DMS114 treated with DMSO at 0.1 percent for 48 hours (cell line): ENCODE measurements around the gene SLC38A1.
"Not testable (repeated sequence)": the region's sequence is repeated elsewhere in the genome, so short reads cannot be mapped to it uniquely, and the experiment has no call there.

Source experiments
- DNase-seq: peaks from one replicate; lab custom pipeline; 2025; ENCODE audit not compliant: unreplicated experiment; lab: John Stamatoyannopoulos, UW

The SLC38A1 gene

GRCh38 chr12:46174061-46174662 lies 94.7 kb downstream of the SLC38A1 start:
- no peak for DNase-seq

DNA sequence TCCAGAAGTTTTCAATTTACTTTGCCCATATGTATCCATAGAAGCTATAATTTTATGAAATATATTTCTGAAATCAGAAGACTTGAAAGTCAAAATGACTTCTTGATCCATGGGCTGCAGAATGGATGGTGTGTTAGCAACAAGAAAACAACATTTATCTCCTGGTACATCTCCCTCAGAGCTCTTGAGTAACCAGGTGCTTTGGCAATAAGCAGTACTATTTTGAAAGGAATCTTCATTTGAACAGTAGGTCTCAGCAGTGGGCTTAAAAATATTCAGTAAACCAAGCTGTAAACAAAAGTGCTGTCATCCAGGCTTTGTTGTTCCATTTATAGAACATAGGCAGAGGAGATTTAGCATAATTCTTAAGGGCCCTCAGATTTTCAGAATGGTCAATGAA lies 100.4 kb downstream of the SLC38A1 start:
- no peak for DNase-seq

GRCh38 chr12:46167412-46167811 lies 101.4 kb downstream of the SLC38A1 start:
- DNase-seq: no peak

DNA sequence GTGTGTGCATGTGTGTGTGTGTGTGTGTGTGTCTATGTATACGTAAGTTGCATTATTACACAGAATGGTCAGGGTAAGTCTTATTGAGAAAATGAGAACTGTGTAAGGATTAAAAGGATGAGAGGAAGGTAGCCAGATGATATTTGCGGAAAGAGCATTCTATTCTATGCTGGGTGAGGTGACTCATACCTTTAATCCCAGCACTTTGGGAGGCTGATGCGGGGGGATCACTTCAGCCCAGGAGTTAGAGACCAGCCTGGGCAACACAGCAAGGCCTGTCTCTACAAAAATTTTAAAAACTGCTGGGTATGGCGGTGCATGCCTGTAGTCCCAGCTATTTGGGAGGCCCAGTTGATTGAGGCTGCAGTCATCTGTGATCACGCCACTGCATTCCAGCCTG lies 103.7 kb downstream of the SLC38A1 start:
- DNase-seq: no peak

DNA sequence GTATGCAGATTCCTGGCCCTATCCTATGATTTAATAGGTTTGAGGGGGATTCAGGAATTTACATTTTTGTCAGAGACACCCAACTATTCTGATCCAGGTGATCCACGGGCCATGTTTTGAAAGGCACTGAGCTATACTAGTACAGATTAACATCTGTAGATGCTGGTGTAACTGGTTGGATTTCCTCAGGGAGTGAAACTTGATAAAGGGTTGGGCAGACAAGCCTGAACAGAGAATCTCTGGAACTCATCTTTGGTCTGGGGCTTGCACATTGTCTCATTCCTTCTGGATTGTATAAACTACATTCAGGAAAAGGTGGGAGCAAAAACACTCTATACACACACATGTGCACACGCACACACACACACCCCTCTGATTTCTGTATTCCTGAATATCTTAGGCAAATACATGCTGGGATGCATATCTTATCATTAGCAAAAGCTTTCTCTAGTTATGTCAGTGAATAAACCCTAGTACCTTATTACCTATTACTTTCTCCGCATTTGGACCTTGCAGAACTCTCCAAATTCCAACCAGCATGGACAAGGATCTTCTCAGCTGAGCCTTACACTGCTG lies 104.6 kb downstream of the SLC38A1 start:
- no peak for DNase-seq

GRCh38 chr12:46162549-46163076 lies 106.2 kb downstream of the SLC38A1 start:
- not testable (repeated sequence) for DNase-seq

GRCh38 chr12:46160981-46161690 lies 107.7 kb downstream of the SLC38A1 start:
- no peak for DNase-seq

- peak; percentile 83 for DNase-seq
Observed at GRCh38 chr12:46160101-46160980, 108.5 kb downstream of the SLC38A1 start.

GRCh38 chr12:46159309-46159901 lies 109.4 kb downstream of the SLC38A1 start:
- DNase-seq: no peak

GRCh38 chr12:46158501-46158900 lies 110.3 kb downstream of the SLC38A1 start:
- DNase-seq: no peak

GRCh38 chr12:46154221-46154985 lies 114.4 kb downstream of the SLC38A1 start:
- DNase-seq: peak; percentile 99

DNA sequence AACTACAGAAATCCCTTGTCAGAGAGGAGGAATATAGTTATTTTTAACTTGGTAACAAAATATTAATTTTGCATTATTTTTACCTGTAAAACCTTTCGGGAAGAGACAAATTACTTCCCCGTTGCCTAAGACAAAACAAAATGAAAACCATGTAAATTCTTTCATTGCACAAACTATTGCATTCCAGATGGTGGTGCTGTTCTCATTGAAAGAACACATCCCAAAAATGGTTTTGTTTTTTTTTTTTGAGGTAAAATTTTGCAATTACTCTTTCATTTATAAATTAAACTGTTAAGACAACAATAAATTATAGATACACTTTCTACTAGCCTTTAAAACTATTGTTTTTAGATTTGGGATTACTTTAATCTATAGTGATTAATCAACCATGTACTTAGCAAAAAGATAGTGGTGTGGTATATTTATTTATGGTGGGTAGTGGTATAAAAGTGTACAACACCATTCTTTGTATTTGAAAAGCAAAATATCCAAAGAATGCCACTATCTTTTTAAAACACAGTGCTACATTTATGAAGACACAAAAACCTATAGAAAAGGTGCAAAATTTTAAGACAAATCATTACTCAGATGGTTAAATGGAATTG lies 115.5 kb downstream of the SLC38A1 start:
- peak; percentile 74 for DNase-seq

DNA sequence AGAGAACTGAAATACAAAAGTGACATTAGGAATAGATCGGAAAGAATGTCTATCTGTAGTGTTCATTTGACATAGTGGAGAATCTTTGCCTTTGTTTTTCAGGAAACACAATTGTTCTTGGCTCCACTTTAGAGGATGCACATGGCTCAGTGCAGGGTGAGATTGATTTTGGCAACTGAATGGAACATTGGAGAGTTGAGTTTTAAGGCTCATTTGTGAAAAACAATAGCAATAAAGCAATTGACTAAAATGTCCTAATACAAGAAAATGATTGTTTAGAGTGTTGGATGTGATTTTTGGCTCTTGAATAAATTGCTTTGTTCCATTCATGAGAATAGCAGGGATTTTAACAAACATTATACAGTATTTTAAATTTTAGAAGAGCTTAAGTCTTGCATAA lies 116.4 kb downstream of the SLC38A1 start:
- DNase-seq: no peak

- DNase-seq: no peak
Observed at GRCh38 chr12:46150735-46151134, 118.1 kb downstream of the SLC38A1 start.

DNA sequence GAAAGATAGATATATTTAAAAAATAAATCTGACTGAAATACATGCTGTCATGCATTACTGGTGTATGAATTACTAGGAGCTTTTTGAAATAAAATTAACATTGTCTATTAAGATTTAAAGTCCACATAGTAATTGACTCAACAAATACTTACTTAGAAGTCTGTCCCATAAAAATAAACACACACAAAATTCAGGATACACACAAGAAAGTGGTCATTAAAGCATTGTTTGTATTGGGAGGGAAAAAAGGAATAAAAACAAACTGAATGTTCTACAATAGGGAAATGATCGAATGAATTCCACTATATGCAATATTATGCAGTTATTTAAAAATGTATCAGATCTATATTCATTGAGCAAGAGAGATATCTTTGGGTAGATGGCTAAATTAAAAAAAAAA lies 118.9 kb downstream of the SLC38A1 start:
- DNase-seq: no peak

DNA sequence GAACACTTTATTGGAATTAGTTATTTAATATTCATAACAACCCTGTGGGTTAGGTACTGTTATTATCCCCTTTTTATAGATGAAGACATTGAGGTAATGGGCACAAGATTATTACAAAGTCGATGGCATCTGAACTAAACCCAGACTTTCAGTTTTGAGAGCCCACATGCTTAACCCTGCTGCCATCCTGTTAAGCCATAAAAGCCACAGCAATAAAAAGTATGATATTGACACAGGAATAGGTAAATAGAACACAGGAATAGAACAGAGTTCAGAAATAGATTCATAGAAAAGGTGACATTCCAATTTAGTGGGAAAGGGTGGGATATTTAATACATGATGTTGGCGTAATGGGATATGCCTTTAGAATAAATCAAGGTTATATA lies 119.8 kb downstream of the SLC38A1 start:
- DNase-seq: no peak

DNA sequence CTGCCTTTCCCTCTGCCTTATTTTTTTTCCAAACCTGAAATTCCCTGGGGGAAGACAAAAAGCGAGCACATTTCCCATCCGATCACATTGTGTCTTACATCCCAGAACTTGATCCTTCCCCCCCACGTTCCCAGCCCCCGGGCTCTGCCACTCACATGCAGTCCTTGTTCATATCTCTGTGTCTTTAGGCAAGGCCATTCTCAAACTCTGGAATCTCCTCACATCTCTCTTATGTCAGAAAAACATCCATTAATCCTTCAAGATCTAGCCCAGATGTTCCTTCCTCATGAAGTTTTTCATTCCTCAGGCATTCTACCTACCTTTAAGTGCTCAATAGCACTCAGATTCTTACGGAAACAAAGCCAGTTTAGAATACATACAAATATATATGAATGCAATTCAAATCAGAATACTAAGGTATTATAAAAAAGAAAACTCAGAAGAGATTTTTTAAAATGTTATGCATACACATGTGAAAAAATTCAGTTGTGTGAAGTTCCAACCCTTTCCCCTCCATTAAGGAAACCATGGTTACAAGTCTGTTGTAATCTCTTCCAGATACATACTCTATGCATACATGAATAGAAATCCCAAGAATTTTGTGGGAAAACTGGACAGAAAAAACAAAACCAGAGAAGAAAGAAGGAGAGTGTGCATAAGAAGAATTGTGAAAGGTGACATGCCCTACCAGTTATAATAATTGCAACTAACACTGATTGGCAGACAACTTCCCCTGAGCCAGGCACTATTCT lies 120.3 kb downstream of the SLC38A1 start:
- DNase-seq: peak; percentile 96

DNA sequence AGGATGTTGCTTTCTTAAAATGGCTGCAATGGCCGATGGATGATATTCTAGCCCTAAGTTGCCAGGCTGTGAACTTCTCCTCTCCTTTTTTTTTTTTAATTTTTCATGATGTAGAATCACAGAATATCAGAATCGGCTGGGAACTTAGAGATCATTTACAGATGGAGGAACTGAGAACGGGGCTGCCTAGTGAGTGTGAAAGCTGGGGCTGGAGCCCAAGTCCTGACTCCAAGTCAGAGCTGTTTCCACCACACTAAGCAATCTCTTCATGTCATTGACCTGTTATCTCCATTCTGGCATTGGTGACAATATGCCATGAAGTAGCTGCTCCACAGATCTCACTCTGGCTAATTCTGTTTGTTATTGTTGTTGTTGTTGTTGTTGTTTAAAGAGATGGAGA lies 121.7 kb downstream of the SLC38A1 start:
- no peak for DNase-seq

GRCh38 chr12:46145881-46146280 lies 123.0 kb downstream of the SLC38A1 start:
- no peak for DNase-seq
